Astrocyte (in vitro differentiated cells and primary cell): ENCODE data around the gene NANOS2. TPM values are rescaled to one million over a fixed set of nuclear protein-coding genes. Genes with fewer than 3 reads are reported as not detected.

Experiments used
- DNase-seq: peaks from one replicate; pipeline ENCODE4 v3.0.0-alpha.2; 2010; ENCODE audit warnings: low read depth
- FAIRE-seq: peaks from 2 replicates; lab custom pipeline; 2011; peaks lifted over from hg19 to GRCh38; lab: Jason Lieb, UNC
- H2AFZ ChIP-seq: 2 replicates; pipeline ENCODE4 v1.6.0; 2012; ENCODE audit warnings: low read depth, low read length, inconsistent platforms
- H3K27ac ChIP-seq: 2 replicates; pipeline ENCODE4 v1.5.1; 2011; ENCODE audit warnings: low read depth, low read length, inconsistent platforms
- H3K27me3 ChIP-seq: 2 replicates; pipeline ENCODE4 v1.6.0; 2011; ENCODE audit warnings: low read length, inconsistent platforms; ENCODE audit not compliant: insufficient read depth
- H3K36me3 ChIP-seq: 2 replicates; pipeline ENCODE4 v1.5.1; 2011; ENCODE audit warnings: low read length, inconsistent platforms; ENCODE audit not compliant: insufficient read depth
- H3K4me1 ChIP-seq: 2 replicates; pipeline ENCODE4 v1.5.1; 2011; ENCODE audit warnings: low read length, inconsistent platforms; ENCODE audit not compliant: insufficient read depth
- H3K4me2 ChIP-seq: 2 replicates; pipeline ENCODE4 v1.6.0; 2012; ENCODE audit warnings: low read length, inconsistent platforms
- H3K4me3 ChIP-seq: 2 replicates; pipeline ENCODE4 v1.5.1; 2011; ENCODE audit warnings: low read depth, mild to moderate bottlenecking, low read length, inconsistent platforms; ENCODE audit not compliant: insufficient read depth
- H3K79me2 ChIP-seq: 2 replicates; pipeline ENCODE4 v1.6.0; 2012; ENCODE audit warnings: mild to moderate bottlenecking, low read length, inconsistent platforms; ENCODE audit not compliant: insufficient read depth
- H3K9ac ChIP-seq: 2 replicates; pipeline ENCODE4 v1.6.0; 2012; ENCODE audit warnings: mild to moderate bottlenecking, low read length, inconsistent platforms
- H3K9me3 ChIP-seq: 2 replicates; pipeline ENCODE4 v1.5.1; 2012; ENCODE audit warnings: low read depth, mild to moderate bottlenecking, low read length, inconsistent platforms; ENCODE audit not compliant: insufficient read depth
- H4K20me1 ChIP-seq: 2 replicates; pipeline ENCODE4 v1.6.0; 2012; ENCODE audit warnings: low read length, inconsistent platforms; ENCODE audit not compliant: insufficient read depth
- H3K27ac Mint-ChIP-seq: one replicate; pipeline ENCODE4 v1.8.0; 2021; ENCODE audit warnings: mild to moderate bottlenecking, mixed read lengths; ENCODE audit not compliant: unreplicated experiment
- H3K27me3 Mint-ChIP-seq: one replicate; pipeline ENCODE4 v1.8.0; 2021; ENCODE audit warnings: low read depth, mixed read lengths; ENCODE audit not compliant: unreplicated experiment
- H3K36me3 Mint-ChIP-seq: one replicate; pipeline ENCODE4 v1.8.0; 2021; ENCODE audit warnings: low read depth, mixed read lengths; ENCODE audit not compliant: unreplicated experiment
- H3K4me1 Mint-ChIP-seq: one replicate; pipeline ENCODE4 v1.8.0; 2021; ENCODE audit warnings: low read depth, mixed read lengths; ENCODE audit not compliant: unreplicated experiment
- H3K4me3 Mint-ChIP-seq: one replicate; pipeline ENCODE4 v1.8.0; 2021; ENCODE audit warnings: mild to moderate bottlenecking, moderate library complexity, mixed read lengths; ENCODE audit not compliant: unreplicated experiment
- H3K9me3 Mint-ChIP-seq: one replicate; pipeline ENCODE4 v1.8.0; 2021; ENCODE audit warnings: mild to moderate bottlenecking, mixed read lengths; ENCODE audit not compliant: unreplicated experiment
- CTCF ChIP-seq: IDR thresholded peaks from 2 replicates; pipeline ENCODE4 v1.5.1; 2011; ENCODE audit warnings: low read depth, mild to moderate bottlenecking, inconsistent platforms, low read length, moderate library complexity; ENCODE audit not compliant: insufficient read depth
- EZH2 ChIP-seq: IDR thresholded peaks from 2 replicates; pipeline ENCODE4 v1.6.1; 2012; ENCODE audit warnings: mild to moderate bottlenecking, low read length, inconsistent platforms; ENCODE audit not compliant: insufficient read depth
- total RNA-seq: library from RNA; stranded (reverse); gene quantifications from 2 replicates; pipeline ENCODE4 v1.2.1, GENCODE V29; 2021

The NANOS2 gene
- total RNA-seq, 1 donor from 2014 or later, result not detected

GRCh38 chr19:45881082-45881908 lies 33.3 kb downstream of the NANOS2 start:
- Histone ChIP-seq H3K36me3 (no peaks in the 10 kb centered on the region), H3K9ac (no peak overlapping the region), H3K9me3 (no peaks in the 10 kb centered on the region), H3K4me3 (no peak overlapping the region), H3K4me2 (no peak overlapping the region), H3K27ac (no peak overlapping the region), H3K79me2 (peaks cover 24% of the 10 kb centered on the region), H3K27me3 (no peaks in the 10 kb centered on the region), H3K4me1 (peaks cover 27% of the 10 kb centered on the region), H4K20me1 (peaks cover 33% of the 10 kb centered on the region), H2AFZ (no peak overlapping the region)
- no peak for TF ChIP-seq EZH2
- TF ChIP-seq CTCF, result no peak
- Mint-ChIP-seq H3K27ac (no peak overlapping the region), H3K36me3 (peaks cover 2% of the 10 kb centered on the region), H3K4me3 (peak overlapping the region; percentile 25), H3K9me3 (no peaks in the 10 kb centered on the region), H3K27me3 (peaks cover 2% of the 10 kb centered on the region), H3K4me1 (peaks cover 17% of the 10 kb centered on the region)
- FAIRE-seq (no peak), DNase-seq (no peak)

GRCh38 chr19:45879971-45880370 lies 34.6 kb downstream of the NANOS2 start:
- Histone ChIP-seq H3K4me2 (no peak overlapping the region), H3K27me3 (no peaks in the 10 kb centered on the region), H2AFZ (no peak overlapping the region), H3K36me3 (no peaks in the 10 kb centered on the region), H3K79me2 (peaks cover 17% of the 10 kb centered on the region), H3K9me3 (no peaks in the 10 kb centered on the region), H3K4me1 (peaks cover 24% of the 10 kb centered on the region), H4K20me1 (peaks cover 32% of the 10 kb centered on the region), H3K27ac (no peak overlapping the region), H3K4me3 (no peak overlapping the region), H3K9ac (no peak overlapping the region)
- Mint-ChIP-seq H3K9me3 (no peaks in the 10 kb centered on the region), H3K4me3 (no peak overlapping the region), H3K27me3 (peaks cover 2% of the 10 kb centered on the region), H3K27ac (no peak overlapping the region), H3K36me3 (peaks cover 2% of the 10 kb centered on the region), H3K4me1 (peaks cover 17% of the 10 kb centered on the region)
- TF ChIP-seq EZH2, result no peak
- no peak for TF ChIP-seq CTCF
- DNase-seq, result no peak
- no peak for FAIRE-seq

DNA sequence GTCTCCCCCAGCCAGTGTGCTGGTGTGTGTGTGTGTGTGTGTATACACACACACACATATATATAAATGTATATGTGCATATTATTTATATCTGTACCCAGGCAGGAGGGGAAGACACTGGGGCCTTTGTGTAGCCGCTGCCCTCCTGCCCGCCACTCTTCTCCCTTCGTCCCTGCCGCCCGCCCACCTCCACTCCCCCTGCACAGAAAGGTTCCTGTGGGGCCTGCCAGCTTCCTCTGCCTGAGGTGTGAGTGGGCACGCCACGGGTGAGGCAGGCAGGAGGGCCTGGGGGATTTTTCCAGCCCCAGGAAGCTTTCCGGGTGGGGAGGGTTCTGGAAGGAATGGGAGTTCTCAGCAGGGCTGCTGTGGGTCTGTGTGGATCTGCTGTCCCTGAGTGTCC lies 35.5 kb downstream of the NANOS2 start:
- Histone ChIP-seq H3K4me1 (peaks cover 21% of the 10 kb centered on the region), H3K4me2 (no peak overlapping the region), H3K9ac (no peak overlapping the region), H3K9me3 (no peaks in the 10 kb centered on the region), H3K27me3 (no peaks in the 10 kb centered on the region), H3K27ac (no peak overlapping the region), H3K4me3 (no peak overlapping the region), H3K36me3 (no peaks in the 10 kb centered on the region), H2AFZ (no peak overlapping the region), H4K20me1 (peaks cover 23% of the 10 kb centered on the region), H3K79me2 (peaks cover 8% of the 10 kb centered on the region)
- H3K4me1 Mint-ChIP-seq, result peaks cover 17% of the 10 kb centered on the region
- no peaks in the 10 kb centered on the region for H3K9me3 Mint-ChIP-seq
- no peak overlapping the region for H3K27ac Mint-ChIP-seq
- H3K4me3 Mint-ChIP-seq, result no peak overlapping the region
- peaks cover 2% of the 10 kb centered on the region for H3K27me3 Mint-ChIP-seq
- FAIRE-seq, result no peak
- peaks cover 2% of the 10 kb centered on the region for H3K36me3 Mint-ChIP-seq
- no peak for TF ChIP-seq EZH2
- TF ChIP-seq CTCF, result no peak
- no peak for DNase-seq
